Loucy (cell line): ENCODE data around the gene PCLO.

Experiments used
- CTCF ChIP-seq: fragments of 200-600 bp; sonication (generic); conservative IDR thresholded peaks from 2 replicates; pipeline ENCODE4 v1.5.1; 2014; ENCODE audit warnings: mild to moderate bottlenecking, antibody characterized with exemption, low read length
- EZH2phosphoT487 ChIP-seq: fragments of 200-600 bp; IDR thresholded peaks from 2 replicates; pipeline ENCODE4 v1.6.1; 2018; ENCODE audit warnings: antibody characterized with exemption, mild to moderate bottlenecking, moderate library complexity, borderline replicate concordance

GRCh38 chr7:82985144-82985802 is 177.4 kb downstream of the PCLO start:
- TF ChIP-seq CTCF (no peak), EZH2phosphoT487 (no peak)
